Stomach smooth muscle (tissue), 2 donors: ENCODE data around the gene TAMALIN.

ENCODE experiments used
- H3K27ac ChIP-seq: one replicate; pipeline ENCODE4 v1.7.0; 2013; ENCODE audit warnings: mild to moderate bottlenecking, low read length, inconsistent platforms
- H3K27me3 ChIP-seq, 2 donors: one replicate each; pipeline ENCODE4 v1.7.0; 2013; ENCODE audit warnings: low read length in 2 of 2; ENCODE audit not compliant: insufficient read depth in 2 of 2, control insufficient read depth in 1 of 2
- H3K36me3 ChIP-seq, 2 donors: one replicate each; pipeline ENCODE4 v1.7.0; 2013; ENCODE audit warnings: low read length in 2 of 2; ENCODE audit not compliant: control insufficient read depth in 2 of 2, insufficient read depth in 2 of 2
- H3K4me1 ChIP-seq: one replicate; pipeline ENCODE4 v1.7.0; 2013; ENCODE audit warnings: low read length; ENCODE audit not compliant: control insufficient read depth, insufficient read depth
- H3K4me3 ChIP-seq, 2 donors: one replicate each; pipeline ENCODE4 v1.7.0; 2013; ENCODE audit warnings: low read length in 2 of 2
- H3K9ac ChIP-seq, 2 donors: one replicate each; pipeline ENCODE4 v1.7.0; 2013; ENCODE audit warnings: low read length in 2 of 2, mild to moderate bottlenecking in 1 of 2
- H3K9me3 ChIP-seq, 2 donors: one replicate each; pipeline ENCODE4 v1.7.0; 2013; ENCODE audit warnings: low read length in 2 of 2; ENCODE audit not compliant: control insufficient read depth in 2 of 2
- donor health status: healthy.
- donor health status: Pancreatic carcinoma.

TAMALIN gene

GRCh38 chr12:52050116-52050757, 43.5 kb downstream of the TAMALIN start:
- Histone ChIP-seq H3K9me3 (no peaks in the 10 kb centered on the region), H3K4me1 (peaks cover 57% of the 10 kb centered on the region), H3K4me3 (peak overlapping the region; percentile 84), H3K9ac (peak overlapping the region; percentile 86 to 95), H3K27ac (peak overlapping the region; percentile 95), H3K36me3 (peaks cover 12 to 14% of the 10 kb centered on the region in 2 donors), H3K27me3 (no peaks in the 10 kb centered on the region)

GRCh38 chr12:52050758-52051541, 44.2 kb downstream of the TAMALIN start, which contains the start of gene NR4A1:
TSS of gene NR4A1 (plus strand) at chr12:52051442. CDS start at chr12:52054329, 2,887 bp downstream.
- Histone ChIP-seq H3K4me1 (peaks cover 53% of the 10 kb centered on the region), H3K36me3 (peaks cover 17 to 20% of the 10 kb centered on the region in 2 donors), H3K27ac (peak within 1 kb of the TSS; percentile 95), H3K9me3 (no peaks in the 10 kb centered on the region), H3K4me3 (peak within 1 kb of the TSS; percentile 94 to 96), H3K9ac (peak within 1 kb of the TSS; percentile 86 to 97), H3K27me3 (no peaks in the 10 kb centered on the region)

- Histone ChIP-seq H3K27me3 (no peaks in the 10 kb centered on the region), H3K27ac (peak overlapping the region; percentile 95), H3K4me3 (peak overlapping the region; percentile 94 to 96), H3K36me3 (peaks cover 31 to 32% of the 10 kb centered on the region in 2 donors), H3K9ac (peak overlapping the region; percentile 83 to 97), H3K9me3 (no peaks in the 10 kb centered on the region), H3K4me1 (peaks cover 48% of the 10 kb centered on the region)
These were observed 45.9 kb downstream of the TAMALIN start for GRCh38 chr12:52052468-52053186.

- H3K4me3 ChIP-seq: peak overlapping the region; percentile 94 to 96
- H3K27ac ChIP-seq: peak overlapping the region; percentile 95
- H3K36me3 ChIP-seq: peaks cover 37 to 38% of the 10 kb centered on the region in 2 donors
- no peaks in the 10 kb centered on the region for H3K9me3 ChIP-seq
- peaks cover 48% of the 10 kb centered on the region for H3K4me1 ChIP-seq
- peak overlapping the region; percentile 83 to 97 for H3K9ac ChIP-seq
- no peaks in the 10 kb centered on the region for H3K27me3 ChIP-seq
These were observed 46.9 kb downstream of the TAMALIN start for GRCh38 chr12:52053536-52054209.

- H3K9ac ChIP-seq: no peak overlapping the region
- no peaks in the 10 kb centered on the region for H3K27me3 ChIP-seq
- H3K9me3 ChIP-seq: no peaks in the 10 kb centered on the region
- H3K4me3 ChIP-seq: peak overlapping the region; percentile 94 to 96
- H3K27ac ChIP-seq: peak overlapping the region; percentile 95
- peaks cover 48% of the 10 kb centered on the region for H3K4me1 ChIP-seq
- peaks cover 39 to 40% of the 10 kb centered on the region in 2 donors for H3K36me3 ChIP-seq
These were observed 47.6 kb downstream of the TAMALIN start for GRCh38 chr12:52054231-52054832.

- no peaks in the 10 kb centered on the region for H3K27me3 ChIP-seq
- H3K4me3 ChIP-seq: peak overlapping the region in 1 of 2 donors; percentile 3
- H3K27ac ChIP-seq: peak overlapping the region; percentile 95
- peaks cover 39 to 43% of the 10 kb centered on the region in 2 donors for H3K36me3 ChIP-seq
- H3K9ac ChIP-seq: no peak overlapping the region
- peaks cover 43% of the 10 kb centered on the region for H3K4me1 ChIP-seq
- H3K9me3 ChIP-seq: no peaks in the 10 kb centered on the region
These were observed 48.3 kb downstream of the TAMALIN start for GRCh38 chr12:52054833-52055730.

- Histone ChIP-seq H3K27ac (peak overlapping the region; percentile 95), H3K9ac (no peak overlapping the region), H3K27me3 (no peaks in the 10 kb centered on the region), H3K4me1 (peaks cover 35% of the 10 kb centered on the region), H3K4me3 (peak overlapping the region in 1 of 2 donors; percentile 8), H3K36me3 (peaks cover 39 to 43% of the 10 kb centered on the region in 2 donors), H3K9me3 (no peaks in the 10 kb centered on the region)
These were observed 49.3 kb downstream of the TAMALIN start for GRCh38 chr12:52055731-52056711.

- Histone ChIP-seq H3K27ac (peak overlapping the region; percentile 46), H3K9me3 (no peaks in the 10 kb centered on the region), H3K27me3 (no peaks in the 10 kb centered on the region), H3K4me3 (no peak overlapping the region), H3K4me1 (peaks cover 36% of the 10 kb centered on the region), H3K36me3 (peaks cover 39 to 43% of the 10 kb centered on the region in 2 donors), H3K9ac (peak overlapping the region in 1 of 2 donors; percentile 42)
These were observed 50.3 kb downstream of the TAMALIN start for GRCh38 chr12:52056801-52057637.
